SKM-1 (cell line): ENCODE measurements around the gene LRRC25.
"Not testable (repeated sequence)": the region's sequence is repeated elsewhere in the genome, so short reads cannot be mapped to it uniquely, and the experiment has no call there.

Experiments
- DNase-seq: peaks from one replicate; lab custom pipeline; 2025; ENCODE audit not compliant: unreplicated experiment; lab: John Stamatoyannopoulos, UW

The LRRC25 gene

DNA sequence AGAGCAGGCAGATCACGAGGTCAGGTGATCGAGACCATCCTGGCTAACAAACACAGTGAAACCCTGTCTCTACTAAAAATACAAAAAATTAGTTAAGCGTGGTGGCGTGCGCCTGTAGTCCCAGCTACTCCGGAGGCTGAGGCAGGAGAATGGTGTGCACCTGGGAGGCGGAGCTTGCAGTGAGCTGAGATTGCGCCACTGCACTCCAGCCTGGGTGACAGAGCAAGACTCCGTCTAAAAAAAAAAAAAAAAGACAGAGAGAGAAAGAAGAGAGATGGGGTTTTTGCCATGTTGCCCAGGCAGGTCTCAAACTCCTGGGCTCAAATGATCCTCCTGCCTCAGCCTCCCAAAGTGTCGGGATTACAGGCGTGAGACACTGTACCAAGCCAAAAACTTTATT is 8.3 kb upstream of the LRRC25 start:
- DNase-seq, result not testable (repeated sequence)

DNA sequence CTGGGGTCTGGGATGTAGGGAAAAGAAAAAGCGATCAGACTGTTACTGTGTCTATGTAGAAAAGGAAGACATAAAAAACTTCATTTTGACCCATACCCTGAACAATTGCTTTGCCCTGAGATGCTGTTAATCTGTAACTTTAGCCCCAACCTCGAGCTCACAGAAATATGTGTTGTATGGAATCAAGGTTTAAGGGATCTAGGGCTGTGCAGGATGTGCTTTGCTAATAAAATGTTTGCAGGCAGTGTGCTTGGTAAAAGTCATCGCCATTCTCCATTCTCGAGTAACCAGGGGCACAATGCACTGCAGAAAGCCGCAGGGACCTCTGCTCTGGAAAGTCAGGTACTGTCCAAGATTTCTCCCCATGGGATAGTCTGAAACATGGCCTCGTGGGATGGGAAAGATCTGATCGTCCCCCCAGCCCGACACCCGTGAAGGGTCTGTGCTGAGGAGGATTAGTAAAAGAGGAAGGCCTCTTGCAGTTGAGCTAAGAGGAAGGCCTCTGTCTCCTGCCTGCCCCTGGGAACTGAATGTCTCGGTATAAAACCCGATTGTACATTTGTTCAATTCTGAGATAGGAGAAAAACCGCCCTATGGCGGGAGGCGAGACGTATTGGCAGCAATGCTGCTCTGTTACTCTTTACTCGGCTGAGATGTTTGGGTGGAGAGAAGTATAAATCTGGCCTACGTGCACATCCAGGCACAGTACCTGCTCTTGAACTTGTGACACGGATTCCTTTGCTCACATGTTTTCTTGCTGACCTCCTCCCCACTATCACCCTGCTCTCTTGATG is 5.2 kb upstream of the LRRC25 start:
- DNase-seq, result not testable (repeated sequence)

DNA sequence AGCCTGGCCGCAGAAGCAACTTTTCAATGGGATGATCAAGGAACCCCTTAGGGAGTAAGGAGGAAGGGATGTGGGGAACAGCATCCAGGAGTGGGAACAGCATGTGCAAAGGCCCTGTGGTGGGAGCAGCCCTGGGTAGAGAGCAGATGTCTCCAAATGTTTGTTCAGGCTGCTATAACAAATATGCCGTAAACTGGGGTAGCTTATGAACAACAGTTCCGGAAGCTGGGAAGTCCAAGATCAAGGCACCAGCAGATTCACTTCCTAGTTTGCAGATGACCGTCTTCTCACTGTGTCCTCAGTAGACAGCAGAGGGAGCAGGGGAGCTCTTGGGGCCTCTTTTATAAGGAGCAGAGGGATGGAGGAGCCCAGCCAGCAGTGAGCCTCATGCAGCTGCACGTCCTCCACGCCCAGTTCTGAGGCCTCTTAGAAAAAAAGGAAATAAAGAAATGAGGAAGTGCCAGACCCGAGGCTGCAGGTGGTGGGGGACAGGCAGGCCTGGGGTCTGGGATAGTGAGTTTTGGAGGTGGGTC is 4.2 kb upstream of the LRRC25 start:
- DNase-seq, result peak; percentile 76

DNA sequence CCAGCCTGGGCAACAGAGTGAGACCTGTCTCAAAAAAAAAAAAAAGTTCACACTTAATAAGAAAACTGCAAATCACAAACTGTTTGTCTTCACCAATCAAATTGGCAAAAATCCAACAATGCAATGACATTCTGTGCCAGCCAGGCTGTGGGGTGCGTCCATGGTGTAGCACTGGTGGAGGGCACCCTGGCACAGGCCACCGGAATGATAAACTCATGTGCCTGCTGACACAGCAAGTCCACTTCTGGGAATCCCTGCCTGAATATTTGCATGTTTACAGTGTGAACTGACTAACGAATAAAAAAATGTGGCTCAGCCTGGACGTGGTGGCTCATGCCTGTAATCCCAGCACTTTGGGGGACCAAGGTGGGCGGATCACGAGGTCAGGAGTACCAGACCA is 1.6 kb upstream of the LRRC25 start:
- no peak for DNase-seq

DNA sequence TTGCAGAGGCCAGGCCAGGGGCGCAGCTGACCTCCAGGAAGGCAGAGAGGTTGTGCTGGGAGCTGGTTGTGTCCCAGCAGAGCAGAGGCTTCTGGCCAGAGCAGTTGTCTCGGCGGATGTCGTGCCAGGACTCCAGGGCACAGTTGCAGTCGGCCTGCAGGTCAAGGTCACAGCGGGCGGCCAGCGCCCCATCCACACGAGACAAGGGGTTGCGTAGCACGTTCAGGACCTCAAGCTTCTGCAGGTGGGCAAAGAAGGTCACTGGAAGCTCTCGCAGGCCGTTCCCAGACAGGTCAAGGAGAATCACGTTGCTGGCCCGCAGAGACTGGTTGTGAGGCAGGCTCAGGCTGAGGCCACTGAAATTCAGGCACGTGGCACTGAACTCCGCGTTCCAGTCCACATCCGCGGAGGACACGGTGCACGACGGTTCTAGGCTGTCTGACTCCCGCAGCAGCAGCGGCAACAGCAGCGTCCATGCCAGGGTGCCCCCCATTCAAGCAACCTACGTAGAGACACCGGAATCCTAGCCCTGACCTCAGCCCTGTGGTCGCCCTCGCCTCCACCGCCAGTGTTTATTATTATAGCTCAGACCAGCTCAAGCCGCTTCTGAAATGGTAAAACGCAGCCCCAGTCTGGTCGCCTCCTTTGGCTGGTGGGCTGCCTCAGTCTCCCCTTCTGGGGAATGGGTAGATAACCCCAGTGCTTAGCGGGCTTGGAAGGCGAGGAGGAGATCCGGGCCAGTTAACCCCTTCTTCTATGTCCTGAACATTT is 766 bp downstream of the LRRC25 start:
- DNase-seq, result no peak

DNA sequence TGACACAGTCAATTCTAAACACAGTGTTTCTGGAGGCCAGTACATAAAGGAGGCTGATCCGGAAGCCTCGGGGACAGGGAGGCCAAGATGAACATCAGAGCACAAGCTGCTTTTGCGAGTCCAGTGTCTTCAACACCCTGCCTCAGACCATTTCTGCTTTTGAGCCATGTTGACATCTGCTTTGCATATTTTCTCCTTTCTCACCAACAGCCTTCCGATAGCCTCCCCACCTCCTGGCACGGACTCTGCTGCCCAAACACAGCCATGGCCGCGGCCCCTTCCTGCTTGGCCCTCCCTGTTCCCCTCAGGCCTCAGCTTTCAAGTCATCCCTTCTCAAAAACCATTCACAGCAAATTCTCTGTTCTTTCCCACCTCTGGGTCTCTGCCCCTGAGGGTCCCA is 3.6 kb downstream of the LRRC25 start:
- DNase-seq, result no peak

DNA sequence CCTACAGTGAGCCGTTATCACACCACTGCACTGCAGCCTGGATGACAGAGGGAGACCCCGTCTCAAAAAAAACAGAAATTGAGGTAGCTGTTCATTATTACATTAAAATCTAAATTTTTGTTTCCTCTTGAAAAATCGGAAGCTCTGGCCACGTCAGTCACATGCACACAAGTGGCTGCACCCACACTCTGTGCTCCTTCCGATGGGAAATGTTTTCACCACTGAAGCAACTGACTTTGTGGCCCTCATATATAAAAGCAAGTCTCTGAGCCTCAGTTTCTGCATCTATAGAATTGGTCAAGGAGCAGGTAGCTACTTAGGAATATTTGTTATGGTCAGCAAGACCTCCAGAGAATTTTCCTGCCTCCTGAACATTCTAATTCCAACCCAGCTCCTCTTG is 4.5 kb downstream of the LRRC25 start:
- no peak for DNase-seq

DNA sequence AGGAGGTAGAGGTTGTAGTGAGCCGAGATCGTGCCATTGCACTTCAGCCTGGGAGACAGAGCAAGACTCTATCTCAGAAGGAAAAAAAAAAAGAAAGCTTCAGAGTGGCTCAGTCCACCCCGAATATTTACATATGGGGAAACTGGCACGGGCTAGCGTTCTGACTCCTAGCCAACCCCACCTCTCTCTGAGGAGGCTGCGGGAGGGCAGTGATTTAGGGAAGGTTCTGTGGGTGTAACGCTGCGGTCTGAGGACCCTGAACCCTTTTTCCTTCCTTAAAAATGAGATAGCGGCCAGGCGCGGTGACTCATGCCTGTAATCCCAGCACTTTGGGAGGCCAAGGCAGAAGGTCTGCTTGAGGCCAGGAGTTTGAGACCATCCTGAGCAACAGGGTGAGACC is 5.0 kb downstream of the LRRC25 start:
- peak; percentile 65 for DNase-seq

DNA sequence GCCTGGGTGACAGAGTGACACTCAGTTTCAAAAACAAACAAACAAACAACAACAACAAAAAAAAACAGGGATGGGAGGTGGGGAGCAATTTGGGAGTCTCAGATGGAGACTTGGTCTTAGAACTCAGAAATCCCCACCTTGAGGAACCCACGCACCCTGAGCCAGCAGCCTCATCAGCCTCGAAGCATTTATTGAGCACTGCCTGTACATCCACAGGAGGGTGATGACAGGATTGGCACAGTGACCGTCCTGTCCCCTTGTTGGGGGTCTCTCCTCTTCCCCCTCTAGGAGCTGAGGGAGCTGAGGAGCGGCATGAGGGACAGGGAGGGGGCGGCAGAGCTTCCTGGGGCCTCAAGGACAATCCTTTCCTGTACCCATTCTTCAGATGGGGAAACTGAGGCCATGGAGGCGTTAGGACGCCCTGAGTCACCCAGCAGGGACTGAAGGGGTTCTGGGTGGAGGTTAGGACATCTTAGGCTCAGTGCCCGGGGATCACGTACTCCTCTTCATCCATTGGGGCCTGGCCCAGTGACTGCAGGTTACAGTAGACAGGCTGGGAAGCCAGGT is 5.8 kb downstream of the LRRC25 start:
- DNase-seq, result no peak

DNA sequence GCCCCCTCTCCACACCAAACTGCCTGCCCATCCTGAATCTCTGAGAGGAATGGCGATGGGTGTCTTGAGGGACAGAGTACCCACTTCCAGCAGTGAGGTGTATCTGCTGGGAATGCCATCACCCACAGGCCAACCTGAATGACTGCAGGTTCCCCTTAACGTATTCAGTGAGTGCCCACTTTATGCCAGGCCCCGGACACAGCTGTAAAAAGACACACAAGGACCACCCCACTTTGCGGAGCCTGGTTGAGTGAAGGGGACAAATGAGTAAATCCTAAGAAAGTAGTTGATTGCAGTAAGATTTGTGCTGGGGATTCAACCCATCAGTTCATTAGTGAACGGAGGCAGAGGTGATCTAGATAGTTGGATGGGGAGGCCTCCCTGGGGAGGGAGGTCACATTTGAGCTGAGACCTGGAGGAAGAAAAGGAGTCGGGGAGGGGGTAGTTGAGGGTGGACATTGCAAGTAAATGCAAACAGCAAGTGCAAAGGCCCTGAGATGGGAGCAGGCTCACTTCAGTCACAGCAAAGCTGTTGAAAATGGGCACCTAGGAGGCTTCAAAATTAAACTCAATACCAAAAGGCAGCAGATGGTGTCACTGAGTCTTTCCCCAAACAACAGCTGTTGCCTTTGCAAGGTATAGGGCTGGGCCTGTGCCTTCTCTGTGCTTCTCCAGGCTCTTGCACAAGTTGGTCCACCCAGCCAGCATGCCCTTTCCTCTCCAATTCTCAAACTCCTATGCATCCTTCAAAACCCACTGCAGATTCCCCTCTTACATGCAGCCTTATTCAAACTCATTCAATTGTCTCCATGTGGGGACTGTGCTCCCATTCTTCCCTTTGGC is 7.1 kb downstream of the LRRC25 start:
- DNase-seq, result no peak

DNA sequence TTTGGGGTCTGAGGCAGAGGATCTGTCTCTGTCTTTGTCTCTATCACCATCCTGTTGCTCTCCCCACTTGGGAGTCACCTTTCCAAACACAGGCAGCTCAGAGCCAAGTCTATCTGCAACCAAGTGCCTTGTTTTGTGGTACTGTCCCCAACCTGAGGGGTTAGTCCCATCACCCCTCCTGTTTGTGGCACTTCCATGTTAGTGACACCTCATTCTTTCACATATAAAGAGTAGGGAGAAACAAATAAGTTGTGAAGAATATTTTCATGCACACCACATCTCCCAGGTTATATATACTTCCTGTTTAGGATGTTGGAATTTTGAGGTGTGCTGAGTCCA is 7.7 kb downstream of the LRRC25 start:
- no peak for DNase-seq

DNA sequence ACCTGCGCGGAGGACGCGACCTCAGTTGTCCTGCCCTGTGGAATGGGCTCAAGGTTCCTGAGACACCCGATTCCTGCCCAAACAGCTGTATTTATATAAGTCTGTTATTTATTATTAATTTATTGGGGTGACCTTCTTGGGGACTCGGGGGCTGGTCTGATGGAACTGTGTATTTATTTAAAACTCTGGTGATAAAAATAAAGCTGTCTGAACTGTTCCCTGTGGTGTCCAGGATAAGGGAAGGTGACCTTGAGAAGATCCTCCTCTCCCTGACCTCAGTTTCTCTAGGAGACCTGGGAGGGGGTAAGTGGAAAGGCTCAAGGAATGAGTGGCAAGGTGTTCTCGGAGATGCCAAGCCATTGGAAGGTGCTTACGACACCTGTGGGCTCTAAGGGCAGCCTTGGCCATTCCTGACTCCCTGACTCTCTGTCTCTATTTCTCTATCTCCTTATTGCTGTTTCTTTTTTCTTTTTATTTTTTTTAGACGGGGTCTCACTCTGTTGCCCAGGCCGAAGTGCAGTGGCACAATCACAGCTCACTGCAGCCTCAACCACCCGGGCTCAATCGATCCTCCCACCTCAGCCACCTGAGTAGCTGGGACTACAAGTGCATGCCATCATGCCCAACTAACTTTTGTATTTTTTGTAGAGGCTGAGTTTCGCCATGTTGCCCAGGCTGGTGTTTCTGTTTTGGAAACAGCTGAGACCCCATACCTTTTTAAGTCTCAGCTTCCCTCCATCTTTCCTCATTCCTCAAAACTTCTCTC is 8.3 kb downstream of the LRRC25 start:
- DNase-seq, result no peak

DNA sequence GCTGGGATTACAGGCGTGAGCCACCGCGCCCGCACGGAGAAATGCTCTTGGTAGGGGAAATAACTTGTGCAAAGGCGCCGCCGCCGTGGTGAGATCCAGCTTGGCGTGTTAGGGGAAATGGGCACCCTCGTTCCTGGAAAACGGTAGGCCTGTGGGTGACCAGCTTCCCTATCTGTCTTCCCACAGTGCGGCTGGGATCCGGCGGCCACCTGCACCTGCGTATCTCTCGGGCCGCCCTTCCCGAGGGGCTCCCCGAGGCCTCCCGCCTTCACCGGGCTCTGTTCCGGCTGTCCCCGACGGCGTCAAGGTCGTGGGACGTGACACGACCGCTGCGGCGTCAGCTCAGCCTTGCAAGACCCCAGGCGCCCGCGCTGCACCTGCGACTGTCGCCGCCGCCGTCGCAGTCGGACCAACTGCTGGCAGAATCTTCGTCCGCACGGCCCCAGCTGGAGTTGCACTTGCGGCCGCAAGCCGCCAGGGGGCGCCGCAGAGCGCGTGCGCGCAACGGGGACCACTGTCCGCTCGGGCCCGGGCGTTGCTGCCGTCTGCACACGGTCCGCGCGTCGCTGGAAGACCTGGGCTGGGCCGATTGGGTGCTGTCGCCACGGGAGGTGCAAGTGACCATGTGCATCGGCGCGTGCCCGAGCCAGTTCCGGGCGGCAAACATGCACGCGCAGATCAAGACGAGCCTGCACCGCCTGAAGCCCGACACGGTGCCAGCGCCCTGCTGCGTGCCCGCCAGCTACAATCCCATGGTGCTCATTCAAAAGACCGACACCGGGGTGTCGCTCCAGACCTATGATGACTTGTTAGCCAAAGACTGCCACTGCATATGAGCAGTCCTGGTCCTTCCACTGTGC is 9.1 kb downstream of the LRRC25 start:
- DNase-seq, result peak; percentile 56

DNA sequence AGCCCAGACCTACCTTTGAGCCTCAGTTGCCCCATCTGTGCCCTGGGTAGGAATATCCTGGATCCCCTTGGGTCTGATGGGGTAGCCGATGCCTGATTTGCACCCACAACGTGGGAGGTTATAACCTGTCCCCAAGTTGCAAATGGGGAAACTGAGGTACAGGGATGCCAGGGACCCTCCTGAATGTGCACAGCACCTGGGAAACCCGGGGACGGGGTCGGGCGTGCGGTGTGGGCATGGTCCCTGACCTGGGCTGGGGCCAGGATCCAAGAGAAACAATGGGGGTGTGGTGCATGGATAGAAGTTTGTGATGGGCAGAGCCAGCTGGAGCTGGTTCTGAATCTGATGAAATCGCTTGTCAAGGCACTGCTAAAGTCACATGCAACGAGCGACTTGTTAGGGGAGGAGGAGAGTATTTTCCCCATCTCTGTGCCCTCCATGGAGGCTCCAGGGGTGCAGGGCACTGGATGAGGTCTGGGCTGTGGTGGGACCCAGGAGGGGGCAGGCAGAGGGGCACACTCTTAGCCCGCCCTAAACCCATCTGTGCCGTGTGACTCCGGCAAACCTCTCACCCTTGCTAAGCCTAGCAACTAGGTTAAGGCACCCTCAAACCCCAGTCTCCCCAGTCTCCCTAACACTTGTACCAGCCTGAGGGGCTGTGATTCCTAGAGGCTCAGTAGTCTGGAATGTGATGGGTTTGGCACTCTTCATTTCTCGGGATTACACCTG is 10.7 kb downstream of the LRRC25 start:
- DNase-seq, result no peak

DNA sequence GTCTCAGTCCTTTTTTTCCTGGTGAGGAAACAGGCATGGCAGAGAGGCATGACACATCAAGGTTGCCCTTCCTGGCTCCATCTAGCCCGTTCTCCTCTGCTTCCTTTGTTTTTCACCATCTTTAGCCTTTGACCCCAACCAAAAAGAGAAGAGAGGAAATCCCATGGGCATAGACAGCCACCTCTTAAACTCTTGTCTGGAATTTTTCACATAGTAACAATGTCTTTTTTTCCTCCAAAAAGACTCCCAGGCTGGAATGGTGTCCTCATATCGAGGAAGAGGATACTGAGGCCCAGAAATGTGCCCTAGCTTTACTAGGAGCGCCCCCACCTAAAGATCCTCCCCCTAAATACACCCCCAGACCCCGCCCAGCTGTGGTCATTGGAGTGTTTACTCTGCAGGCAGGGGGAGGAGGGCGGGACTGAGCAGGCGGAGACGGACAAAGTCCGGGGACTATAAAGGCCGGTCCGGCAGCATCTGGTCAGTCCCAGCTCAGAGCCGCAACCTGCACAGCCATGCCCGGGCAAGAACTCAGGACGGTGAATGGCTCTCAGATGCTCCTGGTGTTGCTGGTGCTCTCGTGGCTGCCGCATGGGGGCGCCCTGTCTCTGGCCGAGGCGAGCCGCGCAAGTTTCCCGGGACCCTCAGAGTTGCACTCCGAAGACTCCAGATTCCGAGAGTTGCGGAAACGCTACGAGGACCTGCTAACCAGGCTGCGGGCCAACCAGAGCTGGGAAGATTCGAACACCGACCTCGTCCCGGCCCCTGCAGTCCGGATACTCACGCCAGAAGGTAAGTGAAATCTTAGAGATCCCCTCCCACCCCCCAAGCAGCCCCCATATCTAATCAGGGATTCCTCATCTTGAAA is 11.5 kb downstream of the LRRC25 start, which contains the start of gene GDF15:
Gene GDF15, plus strand, starts transcription at position 484 of the 868 bp plus-strand sequence. Its CDS starts 32 bp downstream, at position 516.
- DNase-seq, result peak; percentile 47

DNA sequence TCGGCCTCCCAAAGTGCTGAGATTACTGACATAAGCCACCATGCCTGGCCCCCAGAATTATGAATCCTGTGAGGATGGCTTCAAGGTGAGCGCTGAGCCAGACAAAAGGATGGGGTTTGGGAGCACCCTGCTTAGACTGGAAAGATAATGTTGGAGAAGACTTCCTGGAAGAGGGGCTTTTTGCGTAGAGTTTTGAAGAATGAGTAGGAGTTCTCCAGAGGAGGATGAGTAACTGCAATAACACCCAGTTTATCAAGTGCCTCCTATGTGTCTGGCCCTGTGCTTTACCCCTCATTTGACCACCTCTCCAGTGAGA is 12.1 kb downstream of the LRRC25 start:
- DNase-seq, result no peak

DNA sequence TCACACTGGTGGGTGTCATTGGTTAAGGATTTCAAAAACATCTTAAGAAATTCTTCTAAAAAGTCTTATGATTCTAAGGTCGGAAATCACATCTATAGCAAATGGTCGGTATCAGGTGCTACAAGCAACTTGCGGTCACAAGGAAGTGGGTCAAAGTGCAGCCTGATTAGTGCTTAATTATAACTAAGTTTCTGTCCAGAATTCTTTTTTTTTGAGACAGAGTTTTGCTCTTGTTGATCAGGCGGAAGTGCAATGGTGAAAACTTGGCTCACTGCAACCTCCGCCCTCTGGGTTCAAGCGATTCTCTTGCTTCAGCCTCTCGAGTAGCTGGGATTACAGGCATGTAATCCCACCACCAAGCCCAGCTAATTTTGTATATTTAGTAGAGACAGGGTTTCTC is 12.6 kb downstream of the LRRC25 start:
- DNase-seq, result no peak

DNA sequence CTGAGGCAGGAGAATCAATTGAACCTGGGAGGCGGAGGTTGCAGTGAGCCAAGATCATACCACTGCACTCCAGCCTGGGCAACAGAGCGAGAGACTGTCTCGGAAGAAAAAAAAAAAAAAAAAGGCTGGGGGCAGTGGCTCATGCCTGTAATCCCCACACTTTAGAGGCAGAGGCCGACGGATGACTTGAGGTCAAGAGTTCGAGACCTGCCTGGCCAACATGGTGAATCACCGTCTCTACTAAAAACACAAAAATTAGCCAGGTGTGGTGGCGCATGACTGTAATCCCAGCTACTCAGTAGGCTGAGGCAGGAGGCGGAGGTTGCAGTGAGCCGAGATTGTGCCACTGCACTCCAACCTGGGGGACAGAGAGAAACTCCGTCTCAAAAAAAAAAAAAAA is 13.8 kb downstream of the LRRC25 start:
- not testable (repeated sequence) for DNase-seq
